H1 (cell line): ENCODE results near the gene LAMTOR5. TPM values are rescaled to one million over a fixed set of nuclear protein-coding genes. Genes with fewer than 3 reads are reported as not detected.

Source experiments
- CTCF ChIA-PET: fragments of 300-600 bp; sonication (Branson Sonifier 250); formaldehyde crosslinking; loops from one replicate; lab custom pipeline; 2021; ENCODE audit not compliant: partially characterized antibody; lab: Charles Lee
- POLR2A ChIA-PET: fragments of 300-600 bp; sonication (Branson Sonifier 250); formaldehyde crosslinking; loops from one replicate; lab custom pipeline; 2021; ENCODE audit warnings: inconsistent platforms; ENCODE audit not compliant: partially characterized antibody; lab: Charles Lee
- DNase-seq, 2 experiments: peaks; one replicate each; pipeline versions ENCODE4 v3.0.0 to v3.0.0-alpha.2; 2010 to 2022; ENCODE audit warnings: low spot score in 2 of 2, low read depth in 1 of 2, mixed read lengths in 1 of 2
- FAIRE-seq: peaks from 2 replicates; lab custom pipeline; 2011; peaks lifted over from hg19 to GRCh38; lab: Jason Lieb, UNC
- H2AFZ ChIP-seq: 2 replicates; pipeline ENCODE4 v1.8.1; 2012; ENCODE audit warnings: low read length, inconsistent platforms
- H2AK5ac ChIP-seq: 2 replicates; pipeline ENCODE4 v1.6.1; 2013; ENCODE audit warnings: low read depth, low read length
- H2BK120ac ChIP-seq: replicated peaks from 2 replicates; pipeline ENCODE3; 2013; ENCODE audit warnings: low read depth, low read length, inconsistent platforms
- H2BK12ac ChIP-seq: 2 replicates; pipeline ENCODE4 v1.6.1; 2013; ENCODE audit warnings: low read depth, low read length
- H2BK15ac ChIP-seq: 2 replicates; pipeline ENCODE4 v1.6.1; 2013; ENCODE audit warnings: low read length
- H2BK20ac ChIP-seq: 2 replicates; pipeline ENCODE4 v1.6.1; 2013; ENCODE audit warnings: low read length
- H2BK5ac ChIP-seq: 2 replicates; pipeline ENCODE4 v1.6.1; 2013; ENCODE audit warnings: low read depth, low read length
- H3K14ac ChIP-seq: 2 replicates; pipeline ENCODE4 v1.6.1; 2013; ENCODE audit warnings: inconsistent platforms; ENCODE audit not compliant: insufficient read length
- H3K18ac ChIP-seq: 2 replicates; pipeline ENCODE4 v1.6.1; 2013; ENCODE audit warnings: low read length; ENCODE audit errors: extremely low read depth
- H3K23ac ChIP-seq: 2 replicates; pipeline ENCODE4 v1.6.1; 2013; ENCODE audit warnings: inconsistent platforms; ENCODE audit not compliant: insufficient read length
- H3K23me2 ChIP-seq: 2 replicates; pipeline ENCODE4 v1.6.1; 2013; ENCODE audit warnings: low read depth, low read length
- H3K27ac ChIP-seq: 2 replicates; pipeline ENCODE4 v1.6.1; 2011; ENCODE audit warnings: low read depth, low read length, inconsistent platforms
- H3K27me3 ChIP-seq, 4 experiments: replicated peaks in 1 of 4; 1 replicate in 1 of 4; 2 replicates in 3 of 4; pipeline versions ENCODE4 v1.6.1 to v1.8.1; 2011 to 2013; ENCODE audit warnings: low read length in 3 of 4, mild to moderate bottlenecking in 3 of 4, inconsistent platforms in 2 of 4, mixed read lengths in 2 of 4, moderate library complexity in 1 of 4; ENCODE audit not compliant: control insufficient read depth in 3 of 4, insufficient read depth in 3 of 4; ENCODE audit errors: extremely low read depth in 1 of 4
- H3K36me3 ChIP-seq, 4 experiments: 2 replicates each; pipeline versions ENCODE4 v1.6.1 to v1.8.1; 2011 to 2013; ENCODE audit warnings: mild to moderate bottlenecking in 4 of 4, low read length in 3 of 4, moderate library complexity in 2 of 4, control low read depth in 1 of 4, inconsistent platforms in 1 of 4; ENCODE audit not compliant: insufficient read depth in 4 of 4, control insufficient read depth in 2 of 4
- H3K4ac ChIP-seq: replicated peaks from 2 replicates; pipeline ENCODE3; 2013; ENCODE audit warnings: low read length, low read depth, mixed read lengths, inconsistent platforms; ENCODE audit not compliant: insufficient read length
- H3K4me1 ChIP-seq, 4 experiments: replicated peaks in 1 of 4; 1 replicate in 1 of 4; 2 replicates in 3 of 4; pipeline versions ENCODE4 v1.6.1 to v1.8.1; 2011 to 2013; ENCODE audit warnings: low read length in 3 of 4, inconsistent platforms in 2 of 4, mixed read lengths in 1 of 4; ENCODE audit not compliant: insufficient read depth in 4 of 4, control insufficient read depth in 3 of 4
- H3K4me2 ChIP-seq, 2 experiments: 2 replicates each; pipeline versions ENCODE4 v1.6.1 to v1.8.1; 2011 to 2013; ENCODE audit warnings: low read depth in 2 of 2, low read length in 2 of 2, control low read depth in 1 of 2, inconsistent platforms in 1 of 2, mild to moderate bottlenecking in 1 of 2; ENCODE audit not compliant: insufficient read depth in 1 of 2
- H3K4me3 ChIP-seq, 4 experiments: fragments of 200-600, 300-600 bp in 1 of 4; sonication (generic), shearing (Covaris generic), sonication (Bioruptor Twin) in 1 of 4; 2 replicates each; pipeline versions ENCODE4 v1.5.1 to v1.8.1; 2011 to 2016; ENCODE audit warnings: low read length in 4 of 4, low read depth in 3 of 4, control low read depth in 2 of 4, inconsistent platforms in 2 of 4, mild to moderate bottlenecking in 2 of 4, mixed read lengths in 1 of 4, moderate library complexity in 1 of 4; ENCODE audit not compliant: insufficient read depth in 2 of 4; ENCODE audit errors: extremely low read depth in 1 of 4
- H3K56ac ChIP-seq: replicated peaks from 2 replicates; pipeline ENCODE3; 2013; ENCODE audit warnings: low read depth, mild to moderate bottlenecking, mixed read lengths, low read length, inconsistent platforms; ENCODE audit not compliant: insufficient read length
- H3K79me1 ChIP-seq: 2 replicates; pipeline ENCODE4 v1.6.1; 2013; ENCODE audit warnings: low read depth, low read length, control low read depth
- H3K79me2 ChIP-seq, 2 experiments: 2 replicates each; pipeline versions ENCODE4 v1.6.1 to v1.8.1; 2012 to 2013; ENCODE audit warnings: low read length in 2 of 2, mild to moderate bottlenecking in 2 of 2, inconsistent platforms in 1 of 2; ENCODE audit not compliant: insufficient read depth in 2 of 2, control insufficient read depth in 1 of 2
- H3K9ac ChIP-seq, 4 experiments: replicated peaks in 1 of 4; 1 replicate in 1 of 4; 2 replicates in 3 of 4; pipeline versions ENCODE4 v1.6.1 to v1.8.1; 2011 to 2013; ENCODE audit warnings: low read depth in 3 of 4, low read length in 3 of 4, control low read depth in 2 of 4, mild to moderate bottlenecking in 2 of 4, moderate library complexity in 2 of 4, inconsistent platforms in 1 of 4; ENCODE audit errors: extremely low read depth in 1 of 4
- H3K9me3 ChIP-seq, 2 experiments: 2 replicates each; pipeline versions ENCODE4 v1.6.1 to v1.8.1; 2012 to 2013; ENCODE audit warnings: mild to moderate bottlenecking in 2 of 2, moderate library complexity in 2 of 2, control low read depth in 1 of 2, inconsistent platforms in 1 of 2, low read depth in 1 of 2, low read length in 1 of 2, mixed read lengths in 1 of 2; ENCODE audit not compliant: insufficient read depth in 2 of 2
- H4K20me1 ChIP-seq, 2 experiments: replicated peaks in 1 of 2; 2 replicates each; pipeline versions ENCODE3 to v1.8.1; 2011 to 2013; ENCODE audit warnings: inconsistent platforms in 2 of 2, low read length in 2 of 2, mild to moderate bottlenecking in 1 of 2; ENCODE audit not compliant: insufficient read depth in 2 of 2, control insufficient read depth in 1 of 2
- H4K5ac ChIP-seq: 2 replicates; pipeline ENCODE4 v1.6.1; 2013; ENCODE audit warnings: low read length, low read depth, mixed read lengths, inconsistent platforms; ENCODE audit not compliant: insufficient read length
- H4K8ac ChIP-seq: 2 replicates; pipeline ENCODE4 v1.8.0; 2013; ENCODE audit warnings: mild to moderate bottlenecking, moderate library complexity, low read length, inconsistent platforms; ENCODE audit not compliant: insufficient read depth; ENCODE audit errors: extremely low read depth
- H4K91ac ChIP-seq: replicated peaks from 2 replicates; pipeline ENCODE3; 2013; ENCODE audit warnings: low read length, mixed read lengths, inconsistent platforms; ENCODE audit not compliant: insufficient read length
- ATF2 ChIP-seq: IDR thresholded peaks from 2 replicates; pipeline ENCODE4 v1.6.1; 2012; ENCODE audit warnings: low read length, inconsistent platforms
- BACH1 ChIP-seq: IDR thresholded peaks from 2 replicates; pipeline ENCODE4 v1.6.1; 2012; ENCODE audit warnings: low read length, improper control_type of control experiment
- BRCA1 ChIP-seq: IDR thresholded peaks from 2 replicates; pipeline ENCODE4 v1.6.1; 2012; ENCODE audit warnings: low read depth, low read length, improper control_type of control experiment
- JUN ChIP-seq: IDR thresholded peaks from 2 replicates; pipeline ENCODE4 v1.6.1; 2011; ENCODE audit warnings: low read depth, mild to moderate bottlenecking, improper control_type of control experiment, low read length
- KDM4A ChIP-seq: IDR thresholded peaks from one replicate; pipeline ENCODE4 v1.7.1; 2012; ENCODE audit warnings: low read depth, mild to moderate bottlenecking, moderate library complexity, low read length, inconsistent platforms; ENCODE audit not compliant: severe bottlenecking
- MAFK ChIP-seq: IDR thresholded peaks from 2 replicates; pipeline ENCODE4 v1.6.1; 2012; ENCODE audit warnings: low read depth, mild to moderate bottlenecking, improper control_type of control experiment, low read length
- NRF1 ChIP-seq: IDR thresholded peaks from 2 replicates; pipeline ENCODE4 v1.6.1; 2011; ENCODE audit warnings: mild to moderate bottlenecking, low read depth, low read length, improper control_type of control experiment
- RFX5 ChIP-seq: IDR thresholded peaks from 2 replicates; pipeline ENCODE4 v1.6.1; 2011; ENCODE audit warnings: low read depth, low read length, improper control_type of control experiment, borderline replicate concordance
- SIRT6 ChIP-seq: IDR thresholded peaks from one replicate; pipeline ENCODE4 v1.7.1; 2012; ENCODE audit warnings: low read length, inconsistent platforms
- SIX5 ChIP-seq: IDR thresholded peaks from 2 replicates; pipeline ENCODE4 v1.6.1; 2011; ENCODE audit warnings: mild to moderate bottlenecking, low read depth, low read length
- SRF ChIP-seq: IDR thresholded peaks from 2 replicates; pipeline ENCODE4 v1.6.1; 2011; ENCODE audit warnings: mild to moderate bottlenecking, low read depth, low read length, moderate library complexity
- TAF7 ChIP-seq: optimal IDR thresholded peaks from 2 replicates; pipeline ENCODE3; 2011; ENCODE audit warnings: low read depth, mild to moderate bottlenecking, inconsistent platforms, low read length, moderate library complexity, borderline replicate concordance
- TCF12 ChIP-seq: IDR thresholded peaks from 2 replicates; pipeline ENCODE4 v1.6.1; 2011; ENCODE audit warnings: low read depth, mild to moderate bottlenecking, low read length
- polyA plus RNA-seq, 7 experiments: library from polyadenylated mRNA; depleted of rRNA in 3 of 7; stranded (reverse) in 5 of 7; unstranded in 2 of 7; fragments of >200 nt in 5 of 7; fragments of 200-250 nt in 2 of 7; gene quantifications; 1 replicate in 5 of 7; 2 replicates in 1 of 7; 4 replicates in 1 of 7; pipeline versions ENCODE4 v1.2.1 to v1.2.3, GENCODE V29; 2011 to 2013; ENCODE audit warnings: missing spikeins in 2 of 7, mixed read lengths in 2 of 7
- total RNA-seq: library from RNA; stranded (reverse); fragmentation: NEBNext Ultra II Directional; extraction: Animal tissue kit (Norgen Biotek cat#: 25700); gene quantifications from 2 replicates; pipeline ENCODE4 v1.2.1, GENCODE V29; 2021

LAMTOR5 gene
- total and polyA plus RNA-seq, 2 of the 8 experiments (the other 6 are each of a cell fraction or from before 2014, with no cell fraction given), result 84.4 to 297 TPM

- no peak overlapping the region for H4K8ac ChIP-seq
- no peak overlapping the region for H3K14ac ChIP-seq
- H2AK5ac ChIP-seq, result no peak overlapping the region
- no peak for TF ChIP-seq RFX5
- TF ChIP-seq SIX5, result no peak
- no peak for TF ChIP-seq TCF12
- no peak for TF ChIP-seq KDM4A
- no peak for TF ChIP-seq JUN
- no peak for TF ChIP-seq BACH1
- no peak for TF ChIP-seq BRCA1
- no peak for TF ChIP-seq MAFK
- TF ChIP-seq SIRT6, result no peak
- no peak for TF ChIP-seq SRF
- no peak for TF ChIP-seq NRF1
- TF ChIP-seq ATF2, result no peak
- no peak for TF ChIP-seq TAF7
- H3K56ac ChIP-seq, result no peak overlapping the region
- H2BK20ac ChIP-seq, result no peak overlapping the region
- H3K27ac ChIP-seq, result no peak overlapping the region
- H3K18ac ChIP-seq, result no peak overlapping the region
- no peaks in the 10 kb centered on the region for H4K20me1 ChIP-seq
- no peak overlapping the region for H4K5ac ChIP-seq
- no peaks in the 10 kb centered on the region for H3K4me1 ChIP-seq
- CTCF ChIA-PET, result interaction anchor here (0.9 to 35.1 kb wide), 8 partner anchors 9 to 245 kb away, joined by 3 to 828 read pairs (median 8); partner anchors contain the start of genes LAMTOR5 and PROK1
- FAIRE-seq (no peak), DNase-seq (no peak)
- H3K4ac ChIP-seq, result no peak overlapping the region
- no peak overlapping the region; a peak in 1 of 7 replicates for H3K9ac ChIP-seq
- no peak overlapping the region for H4K91ac ChIP-seq
- POLR2A ChIA-PET, result no interaction called here
- no peaks in the 10 kb centered on the region for H3K79me1 ChIP-seq
- no peak overlapping the region for H3K23ac ChIP-seq
- no peak overlapping the region for H2BK12ac ChIP-seq
- no peak overlapping the region for H2BK120ac ChIP-seq
- no peaks in the 10 kb centered on the region for H3K23me2 ChIP-seq
- no peak overlapping the region for H2BK5ac ChIP-seq
- H3K79me2 ChIP-seq, result no peaks in the 10 kb centered on the region
- H3K4me3 ChIP-seq, result no peak overlapping the region
- no peak overlapping the region for H2BK15ac ChIP-seq
- no peaks in the 10 kb centered on the region for H3K9me3 ChIP-seq
- no peaks in the 10 kb centered on the region for H3K27me3 ChIP-seq
- H3K4me2 ChIP-seq, result no peak overlapping the region
- H2AFZ ChIP-seq, result no peak overlapping the region
- no peaks in the 10 kb centered on the region for H3K36me3 ChIP-seq
Observed at GRCh38 chr1:110441888-110442287, 34.4 kb upstream of the LAMTOR5 start.
